ENCODE results near the gene RITA1.

Gene RITA1

DNA sequence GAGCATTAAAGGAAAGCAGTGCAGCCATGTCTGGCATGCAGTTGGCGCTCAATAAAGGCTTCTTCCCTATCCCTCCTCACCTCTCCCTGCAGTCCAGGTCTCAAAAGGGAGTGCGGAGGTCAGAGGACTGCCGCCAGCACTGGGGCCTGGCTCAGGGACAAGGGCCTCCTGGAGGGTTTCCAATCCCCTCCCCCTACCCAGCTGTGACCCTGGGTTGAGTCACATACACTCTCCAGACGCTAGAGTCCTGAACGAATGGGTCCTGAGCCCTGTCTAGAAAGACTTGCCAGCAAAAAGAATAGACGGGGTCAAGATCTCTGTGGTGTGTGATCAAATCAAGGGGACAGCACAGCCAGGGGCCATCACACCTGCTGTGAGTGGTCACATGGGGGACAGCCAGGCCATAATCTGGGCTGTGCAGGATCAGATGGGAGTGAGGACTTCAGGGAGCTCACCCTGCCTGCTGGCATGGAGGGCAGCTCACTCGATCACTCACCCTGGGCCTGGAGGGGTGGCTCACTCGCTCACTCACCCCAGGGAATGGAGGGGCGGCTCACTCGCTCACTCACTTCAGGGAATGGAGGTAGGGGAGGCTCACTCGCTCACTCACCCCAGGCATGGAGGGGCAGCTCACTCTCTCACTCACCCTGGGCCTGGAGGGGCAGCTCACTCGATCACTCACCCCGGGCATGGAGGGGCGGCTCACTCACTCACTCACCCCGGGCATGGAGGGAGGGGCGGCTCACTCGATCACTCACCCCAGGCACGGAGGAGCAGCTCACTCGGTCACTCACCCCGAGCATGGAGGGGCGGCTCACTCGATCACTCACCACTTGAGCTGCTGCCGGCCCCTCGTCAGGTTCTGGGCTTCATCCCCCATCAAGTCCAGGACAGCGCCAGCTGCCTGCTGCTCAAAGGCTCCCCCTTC, 23.2 kb upstream of the RITA1 start:
- no peaks in the 10 kb centered on the region for H3K9me3 Mint-ChIP-seq (ENCODE audit: low read depth)
- peaks cover 2% of the 10 kb centered on the region for H3K36me3 Mint-ChIP-seq
- H3K4me3 Mint-ChIP-seq, result no peak overlapping the region
- no peaks in the 10 kb centered on the region for H3K4me1 Mint-ChIP-seq (ENCODE audit: low read depth)
- H3K27ac Mint-ChIP-seq, result no peak overlapping the region
- H3K27me3 Mint-ChIP-seq, result no peaks in the 10 kb centered on the region

DNA sequence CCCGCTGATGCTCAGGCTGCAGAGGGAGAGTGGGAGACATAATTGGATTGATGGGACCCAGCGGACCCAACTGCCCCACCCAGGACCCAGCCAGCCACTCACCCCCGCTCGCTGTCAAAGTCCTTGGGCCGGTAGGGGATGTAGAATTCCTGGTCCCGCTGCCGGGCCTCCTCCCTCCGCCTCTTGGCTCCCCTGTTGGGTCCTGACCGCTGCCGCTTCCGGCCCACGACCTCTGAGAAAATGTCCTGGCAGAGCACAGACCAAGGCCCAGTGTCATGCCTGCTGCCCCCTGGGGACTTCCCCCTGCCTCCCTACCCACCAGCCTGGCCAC, 22.5 kb upstream of the RITA1 start:
- Mint-ChIP-seq H3K36me3 (peaks cover 2% of the 10 kb centered on the region), H3K9me3 (ENCODE audit: low read depth) (no peaks in the 10 kb centered on the region), H3K27me3 (no peaks in the 10 kb centered on the region), H3K27ac (no peak overlapping the region), H3K4me3 (no peak overlapping the region), H3K4me1 (ENCODE audit: low read depth) (no peaks in the 10 kb centered on the region)

DNA sequence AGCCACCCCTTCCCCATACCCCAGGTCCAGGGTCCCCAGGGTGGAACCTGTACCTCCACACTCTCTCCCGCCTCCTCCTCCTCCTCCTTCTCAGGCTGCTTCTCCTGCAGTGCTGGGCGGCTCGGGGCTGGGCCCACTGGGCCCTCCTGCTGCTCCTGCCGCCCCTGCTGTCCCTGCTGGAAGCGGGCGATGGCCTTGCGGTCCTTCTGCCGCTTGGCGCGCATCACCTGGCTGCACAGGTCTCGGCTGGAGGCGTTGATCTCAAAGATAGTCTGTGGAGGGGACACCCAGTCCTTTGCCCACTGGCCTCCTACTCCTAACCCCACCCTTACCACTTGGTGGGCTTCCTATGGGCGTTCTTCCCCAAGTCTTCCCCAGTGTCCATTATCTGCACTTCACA, 21.5 kb upstream of the RITA1 start:
- Mint-ChIP-seq H3K27ac (no peak overlapping the region), H3K9me3 (ENCODE audit: low read depth) (no peaks in the 10 kb centered on the region), H3K4me3 (no peak overlapping the region), H3K27me3 (no peaks in the 10 kb centered on the region), H3K4me1 (ENCODE audit: low read depth) (no peaks in the 10 kb centered on the region), H3K36me3 (peaks cover 2% of the 10 kb centered on the region)

DNA sequence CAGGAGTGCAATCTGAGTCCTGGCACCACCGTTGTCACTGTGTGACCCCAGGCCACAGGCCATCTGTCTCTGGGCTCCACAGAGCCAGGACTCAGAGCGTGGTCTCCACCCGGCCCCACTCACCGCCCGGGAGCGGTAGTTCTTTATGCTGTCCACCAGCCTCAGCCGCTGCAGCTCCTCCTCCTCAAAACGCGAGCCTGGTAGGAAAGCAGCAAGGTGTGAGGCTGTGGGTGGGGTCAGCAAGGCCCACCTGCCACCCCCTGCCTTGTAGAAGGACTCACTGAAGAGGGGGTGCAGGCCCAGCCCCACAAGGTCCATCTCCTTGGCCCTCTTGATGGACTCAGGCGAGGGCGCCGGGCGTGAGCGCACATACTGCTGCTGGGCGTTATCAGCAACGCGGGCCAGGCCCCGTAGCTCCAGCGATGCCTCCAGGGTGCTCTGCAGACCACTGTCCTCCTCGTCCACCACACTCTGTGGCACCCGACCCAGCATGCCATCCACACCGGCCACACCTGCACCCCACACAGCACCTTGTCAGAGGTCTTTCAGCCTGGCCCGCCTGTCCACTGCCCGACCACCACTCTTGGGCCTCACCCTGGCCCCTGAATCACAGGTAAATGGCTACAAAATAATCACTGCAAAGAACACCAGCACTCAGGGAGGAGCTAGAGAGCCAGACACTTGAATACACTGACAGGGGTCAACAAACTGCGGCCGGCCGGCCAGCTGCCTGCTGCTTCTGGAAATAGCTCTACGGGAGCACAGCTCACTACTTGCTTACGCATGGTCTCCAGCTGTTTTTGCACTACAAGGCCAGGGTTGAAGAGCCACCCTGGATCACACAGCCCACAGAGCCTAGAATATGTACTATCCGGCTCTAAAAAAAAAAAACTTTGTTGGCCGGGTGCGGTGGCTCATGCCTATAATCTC, 19.7 kb upstream of the RITA1 start:
- Mint-ChIP-seq H3K36me3 (peaks cover 2% of the 10 kb centered on the region), H3K9me3 (ENCODE audit: low read depth) (no peaks in the 10 kb centered on the region), H3K4me1 (ENCODE audit: low read depth) (no peaks in the 10 kb centered on the region), H3K27me3 (no peaks in the 10 kb centered on the region), H3K27ac (no peak overlapping the region), H3K4me3 (no peak overlapping the region)

DNA sequence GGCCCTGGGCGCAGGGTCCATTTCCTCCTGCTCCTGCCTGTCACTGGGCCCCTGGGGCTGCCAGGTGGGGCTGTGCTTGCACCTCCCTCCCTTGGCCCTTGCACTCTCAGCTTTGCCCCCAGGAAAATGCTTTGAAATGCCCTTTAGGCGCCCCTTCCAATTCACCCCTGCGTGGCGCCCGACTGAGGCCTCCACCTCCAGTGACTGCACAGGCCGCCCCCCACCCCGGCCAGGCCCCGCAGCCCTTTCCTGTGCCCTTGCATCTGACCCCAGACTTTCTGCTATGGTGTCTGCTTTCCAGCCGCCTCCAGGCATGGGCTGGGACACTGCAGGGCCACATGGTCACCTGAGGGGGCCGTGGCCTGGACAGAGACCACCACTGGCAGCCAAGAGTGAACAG, 17.7 kb upstream of the RITA1 start:
- no peaks in the 10 kb centered on the region for H3K4me1 Mint-ChIP-seq (ENCODE audit: low read depth)
- H3K27me3 Mint-ChIP-seq, result no peaks in the 10 kb centered on the region
- peaks cover 7% of the 10 kb centered on the region for H3K36me3 Mint-ChIP-seq
- no peaks in the 10 kb centered on the region for H3K9me3 Mint-ChIP-seq (ENCODE audit: low read depth)
- H3K4me3 Mint-ChIP-seq, result no peak overlapping the region
- H3K27ac Mint-ChIP-seq, result no peak overlapping the region

DNA sequence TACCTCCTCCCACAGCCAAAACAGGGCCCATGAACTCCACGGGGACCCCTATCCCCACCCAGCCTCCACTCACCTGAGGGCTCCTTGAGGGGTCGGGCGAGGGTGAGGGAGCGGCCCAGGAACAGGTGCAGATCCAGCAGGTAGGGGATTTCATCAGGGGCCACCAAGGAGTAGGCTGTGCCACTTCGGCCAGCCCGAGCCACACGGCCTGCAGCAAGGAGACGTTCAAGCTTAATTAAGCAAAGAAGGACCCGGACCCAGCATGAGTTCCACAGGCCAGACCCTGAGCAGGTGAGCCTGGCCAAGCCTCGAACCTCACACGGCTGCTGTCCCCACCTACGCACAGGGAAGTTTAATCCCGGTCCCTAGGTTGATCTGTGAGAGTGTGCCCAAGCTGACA, 15.8 kb upstream of the RITA1 start:
- Mint-ChIP-seq H3K36me3 (peaks cover 7% of the 10 kb centered on the region), H3K4me1 (ENCODE audit: low read depth) (peaks cover 2% of the 10 kb centered on the region), H3K27me3 (no peaks in the 10 kb centered on the region), H3K4me3 (no peak overlapping the region), H3K27ac (no peak overlapping the region), H3K9me3 (ENCODE audit: low read depth) (no peaks in the 10 kb centered on the region)

DNA sequence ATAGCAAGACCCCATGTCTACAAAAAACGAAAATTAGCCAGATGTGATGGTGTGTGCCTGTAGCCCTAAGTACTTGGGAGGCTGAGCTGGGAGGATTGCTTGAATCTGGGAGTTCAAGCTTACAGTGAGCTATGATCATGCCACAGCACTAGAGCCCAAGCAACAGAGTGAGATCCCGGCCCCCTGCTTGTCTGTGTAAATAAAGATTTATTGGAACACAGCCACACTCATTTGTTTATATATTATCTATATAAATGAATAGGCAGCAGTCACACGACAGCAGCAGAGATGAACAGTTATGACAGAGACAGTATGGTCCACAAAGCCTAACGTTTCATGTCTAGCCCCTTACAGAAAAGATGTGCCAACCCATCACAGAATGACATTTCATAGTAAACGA, 15.1 kb upstream of the RITA1 start:
- peaks cover 2% of the 10 kb centered on the region for H3K4me1 Mint-ChIP-seq (ENCODE audit: low read depth)
- no peaks in the 10 kb centered on the region for H3K9me3 Mint-ChIP-seq (ENCODE audit: low read depth)
- no peak overlapping the region for H3K27ac Mint-ChIP-seq
- no peaks in the 10 kb centered on the region for H3K27me3 Mint-ChIP-seq
- H3K36me3 Mint-ChIP-seq, result peaks cover 7% of the 10 kb centered on the region
- H3K4me3 Mint-ChIP-seq, result no peak overlapping the region

DNA sequence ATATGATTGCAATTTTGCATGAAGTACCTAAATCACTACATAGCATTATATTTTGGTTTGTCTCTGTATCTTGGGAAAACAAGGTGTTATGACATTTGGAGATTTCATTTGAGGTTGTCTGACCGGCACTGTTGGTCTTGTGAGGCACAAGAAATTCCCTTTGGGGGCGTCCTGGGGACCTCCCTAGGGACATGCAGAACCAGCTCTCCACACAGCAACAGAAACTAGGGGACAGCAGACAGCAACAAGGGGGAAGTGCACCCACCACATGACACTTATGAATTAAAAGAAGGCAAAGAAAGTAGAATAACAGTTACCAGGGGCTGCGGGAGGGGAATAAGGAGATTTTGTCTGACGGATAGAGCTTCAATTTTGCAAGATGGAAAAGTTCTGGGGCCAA, 14.6 kb upstream of the RITA1 start:
- no peaks in the 10 kb centered on the region for H3K27me3 Mint-ChIP-seq
- no peak overlapping the region for H3K4me3 Mint-ChIP-seq
- H3K27ac Mint-ChIP-seq, result no peak overlapping the region
- peaks cover 7% of the 10 kb centered on the region for H3K36me3 Mint-ChIP-seq
- H3K4me1 Mint-ChIP-seq (ENCODE audit: low read depth), result peaks cover 2% of the 10 kb centered on the region
- H3K9me3 Mint-ChIP-seq (ENCODE audit: low read depth), result no peaks in the 10 kb centered on the region

DNA sequence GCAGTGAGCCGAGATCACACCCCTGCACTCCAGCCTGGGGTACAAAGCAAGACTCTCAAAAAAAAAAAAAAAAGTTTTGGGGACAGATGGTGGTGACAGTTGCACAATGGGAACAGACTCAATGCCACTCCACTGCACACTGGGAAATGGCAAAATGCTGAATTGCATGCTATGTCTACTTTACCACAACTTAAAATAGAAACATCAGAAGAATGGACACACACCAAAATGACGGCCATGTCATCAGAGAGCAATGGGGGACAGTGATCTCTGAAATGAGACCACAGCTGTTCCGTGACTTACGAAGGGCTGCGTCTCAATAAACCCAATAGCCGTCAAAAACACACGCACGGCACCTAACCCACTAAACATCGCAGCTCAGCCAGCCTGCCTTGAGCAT, 14.0 kb upstream of the RITA1 start:
- peaks cover 7% of the 10 kb centered on the region for H3K36me3 Mint-ChIP-seq

DNA sequence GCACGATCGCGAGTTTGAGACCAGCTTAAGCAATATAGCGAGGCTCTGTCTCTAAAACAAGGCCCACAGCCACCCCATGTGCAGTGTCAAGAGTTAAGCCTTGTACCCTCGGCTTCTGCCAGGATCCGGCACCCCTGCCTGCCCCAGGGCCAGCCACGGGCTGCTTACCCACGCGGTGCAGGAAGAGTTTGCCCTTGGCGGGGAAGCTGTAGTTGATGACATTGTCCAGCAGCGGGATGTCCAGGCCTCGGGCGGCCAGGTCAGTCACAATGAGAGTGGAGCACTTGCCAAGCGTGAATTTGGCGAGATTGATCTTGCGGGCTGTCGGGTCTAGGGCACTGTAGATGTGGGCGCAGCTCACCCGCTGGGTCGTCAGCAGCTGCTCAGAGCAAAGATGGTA, 13.3 kb upstream of the RITA1 start:
- Mint-ChIP-seq H3K4me3 (no peak overlapping the region), H3K27me3 (no peaks in the 10 kb centered on the region), H3K27ac (no peak overlapping the region), H3K36me3 (peaks cover 12% of the 10 kb centered on the region), H3K4me1 (ENCODE audit: low read depth) (peaks cover 2% of the 10 kb centered on the region), H3K9me3 (ENCODE audit: low read depth) (no peaks in the 10 kb centered on the region)

More for the DNA sequence above, 14.0 kb upstream of the RITA1 start:
- H3K4me1 Mint-ChIP-seq (ENCODE audit: low read depth), result peaks cover 2% of the 10 kb centered on the region
- no peaks in the 10 kb centered on the region for H3K27me3 Mint-ChIP-seq
- no peaks in the 10 kb centered on the region for H3K9me3 Mint-ChIP-seq (ENCODE audit: low read depth)
- H3K27ac Mint-ChIP-seq, result no peak overlapping the region
- no peak overlapping the region for H3K4me3 Mint-ChIP-seq

DNA sequence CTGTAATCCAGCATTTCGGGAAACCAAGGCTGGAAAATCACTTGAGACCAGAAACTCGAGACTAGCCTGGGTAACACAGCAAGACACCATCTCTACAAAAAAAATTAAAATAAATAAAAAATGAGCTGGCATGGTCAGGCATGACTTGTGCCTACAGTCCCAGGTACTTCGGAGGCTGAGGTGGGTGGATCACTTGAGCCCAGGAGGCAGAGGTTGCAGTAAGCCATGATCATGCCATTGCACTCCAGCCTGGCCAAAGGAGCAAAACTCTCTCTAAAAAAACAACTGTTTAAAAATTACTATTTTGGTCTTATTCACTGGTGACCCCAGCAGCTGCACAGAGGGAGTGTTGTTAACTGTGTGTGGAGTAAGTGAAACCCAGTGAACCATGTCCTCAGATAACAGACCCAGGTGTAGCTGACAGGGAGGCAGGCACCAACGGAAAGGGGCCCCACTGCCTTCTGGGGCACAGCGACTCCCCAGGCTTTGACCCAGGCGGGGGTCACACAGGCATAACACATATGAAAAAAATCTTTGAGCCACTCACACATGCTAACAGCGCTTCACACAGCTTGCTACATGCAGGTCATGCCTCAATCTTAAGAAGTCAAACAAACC, 12.3 kb upstream of the RITA1 start:
- Mint-ChIP-seq H3K4me1 (ENCODE audit: low read depth) (peaks cover 2% of the 10 kb centered on the region), H3K27me3 (no peaks in the 10 kb centered on the region), H3K9me3 (ENCODE audit: low read depth) (no peaks in the 10 kb centered on the region), H3K36me3 (peaks cover 17% of the 10 kb centered on the region), H3K27ac (no peak overlapping the region), H3K4me3 (no peak overlapping the region)

DNA sequence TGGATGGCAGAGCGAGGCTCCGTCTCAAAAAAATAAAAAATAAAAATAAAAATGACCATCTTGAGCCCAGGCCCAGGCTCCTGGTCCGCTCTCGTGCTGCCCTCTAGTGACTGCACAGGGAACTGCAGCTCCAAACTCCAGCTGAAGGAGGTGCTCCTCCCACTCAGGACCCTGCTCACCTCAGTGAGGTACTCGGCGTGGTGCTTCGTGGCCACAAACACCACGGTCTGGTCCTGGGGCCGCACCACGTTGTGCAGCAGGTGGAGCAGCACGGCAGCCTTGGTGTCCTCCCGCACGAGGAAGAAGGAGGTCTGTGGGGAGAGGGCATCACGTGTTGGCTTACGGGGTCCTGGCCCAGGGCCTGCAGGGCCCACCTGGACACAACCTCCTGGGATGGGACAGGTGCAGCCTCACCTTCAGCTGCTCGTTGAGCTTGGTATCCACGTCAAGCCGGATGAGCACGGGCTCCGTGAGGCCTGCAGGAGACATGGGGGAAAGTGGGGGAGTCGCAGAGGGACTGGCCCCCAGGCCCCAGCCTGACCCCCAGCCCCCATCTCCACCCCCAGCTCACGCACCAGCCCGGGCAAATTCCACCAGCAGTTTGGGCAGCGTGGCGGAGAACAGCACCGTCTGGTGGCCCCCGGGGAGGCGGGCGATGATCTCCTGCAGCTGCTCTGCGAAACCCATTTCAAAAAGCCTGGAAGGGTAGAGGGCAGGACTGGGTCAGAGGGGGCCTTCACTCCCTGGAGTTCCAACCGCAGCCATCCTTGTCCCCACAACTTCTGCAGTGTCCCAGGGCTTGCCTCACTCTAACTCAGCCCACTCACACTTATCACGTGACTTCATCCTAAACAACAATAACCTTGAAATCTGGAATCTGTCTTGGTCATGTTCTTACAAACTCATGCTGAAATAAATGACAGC, 10.8 kb upstream of the RITA1 start:
- H3K27ac Mint-ChIP-seq, result no peak overlapping the region
- no peaks in the 10 kb centered on the region for H3K27me3 Mint-ChIP-seq
- peaks cover 17% of the 10 kb centered on the region for H3K36me3 Mint-ChIP-seq
- no peak overlapping the region for H3K4me3 Mint-ChIP-seq
- H3K4me1 Mint-ChIP-seq (ENCODE audit: low read depth), result peaks cover 2% of the 10 kb centered on the region
- no peaks in the 10 kb centered on the region for H3K9me3 Mint-ChIP-seq (ENCODE audit: low read depth)

DNA sequence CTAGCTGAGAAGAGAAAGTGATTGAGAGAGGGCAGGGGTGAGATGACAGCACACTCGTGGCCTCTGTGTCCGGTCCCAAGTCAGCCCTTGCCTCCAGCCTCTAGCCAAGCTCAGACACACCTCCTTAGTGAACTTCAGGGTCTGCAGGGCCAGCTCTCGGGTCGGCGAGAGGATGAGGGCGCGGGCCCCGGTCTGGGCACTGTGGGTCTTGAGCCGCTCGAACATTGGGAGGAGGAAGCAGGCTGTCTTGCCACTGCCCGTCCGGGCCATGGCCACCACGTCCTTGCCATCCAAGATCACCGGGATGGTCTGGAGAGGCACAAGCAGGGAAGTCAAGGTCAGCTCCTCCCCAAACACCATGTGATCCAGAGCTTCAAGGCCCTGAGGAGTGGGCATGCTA, 6.5 kb upstream of the RITA1 start:
- H3K36me3 Mint-ChIP-seq, result peaks cover 10% of the 10 kb centered on the region
- H3K27ac Mint-ChIP-seq, result no peak overlapping the region

DNA sequence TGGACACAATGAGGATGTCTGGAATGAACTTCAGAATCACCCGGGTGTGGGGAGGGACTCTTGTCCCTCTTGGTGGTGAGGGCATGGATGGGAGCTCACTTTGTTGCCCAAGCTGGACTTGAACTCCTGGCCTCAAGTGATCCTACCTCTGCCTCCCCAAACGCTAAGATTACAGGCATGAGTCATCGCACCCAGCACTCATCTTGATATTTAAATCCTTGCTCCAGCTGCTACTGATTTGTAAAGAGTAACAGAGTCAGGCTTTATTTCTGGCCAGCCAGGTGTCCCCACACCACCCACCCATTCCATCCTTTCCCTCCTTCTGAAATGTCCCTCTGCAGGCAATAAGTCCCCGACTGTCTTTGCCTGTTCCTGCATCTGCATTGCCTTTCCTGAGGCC, 5.2 kb upstream of the RITA1 start:
- peaks cover 19% of the 10 kb centered on the region for H3K4me1 Mint-ChIP-seq (ENCODE audit: low read depth)
- H3K9me3 Mint-ChIP-seq (ENCODE audit: low read depth), result no peaks in the 10 kb centered on the region
- H3K4me3 Mint-ChIP-seq, result no peak overlapping the region
- H3K36me3 Mint-ChIP-seq, result peaks cover 10% of the 10 kb centered on the region
- H3K27ac Mint-ChIP-seq, result no peak overlapping the region
- H3K27me3 Mint-ChIP-seq, result no peaks in the 10 kb centered on the region

More for the DNA sequence above, 6.5 kb upstream of the RITA1 start:
- no peaks in the 10 kb centered on the region for H3K9me3 Mint-ChIP-seq (ENCODE audit: low read depth)
- no peak overlapping the region for H3K4me3 Mint-ChIP-seq
- H3K27me3 Mint-ChIP-seq, result no peaks in the 10 kb centered on the region
- peaks cover 17% of the 10 kb centered on the region for H3K4me1 Mint-ChIP-seq (ENCODE audit: low read depth)

All from activated naive CD8-positive, alpha-beta T cell (primary cell).